GM12801 (cell line): ENCODE results near the gene IRAK2.

Source experiments
- TF ChIP-seq, protein P1 (sequence below): IDR thresholded peaks from one replicate; pipeline ENCODE4 v1.5.1; 2011; ENCODE audit warnings: control low read depth; ENCODE audit not compliant: insufficient read length; ENCODE audit errors: extremely low read depth

Gene IRAK2

DNA sequence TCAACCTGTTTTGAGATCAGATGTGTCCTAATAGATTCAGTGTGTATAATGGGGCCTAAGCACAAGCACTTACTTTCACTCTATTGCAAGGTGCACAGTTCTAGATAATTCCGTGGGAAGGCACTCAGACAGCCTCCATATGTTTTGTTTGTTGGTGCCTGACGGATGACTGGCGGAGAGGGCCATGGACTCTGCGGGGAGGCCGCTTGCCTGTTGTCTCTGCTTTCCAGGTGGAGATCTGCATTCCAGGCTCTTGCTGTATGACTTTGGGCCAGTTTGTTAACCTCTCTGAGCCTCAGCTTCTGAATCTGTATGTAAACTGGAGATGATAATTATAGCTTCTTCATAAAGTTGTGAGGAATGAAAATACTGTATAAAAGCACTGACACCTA, 1.5 kb downstream of the IRAK2 start:
- TF ChIP-seq, protein P1, sequence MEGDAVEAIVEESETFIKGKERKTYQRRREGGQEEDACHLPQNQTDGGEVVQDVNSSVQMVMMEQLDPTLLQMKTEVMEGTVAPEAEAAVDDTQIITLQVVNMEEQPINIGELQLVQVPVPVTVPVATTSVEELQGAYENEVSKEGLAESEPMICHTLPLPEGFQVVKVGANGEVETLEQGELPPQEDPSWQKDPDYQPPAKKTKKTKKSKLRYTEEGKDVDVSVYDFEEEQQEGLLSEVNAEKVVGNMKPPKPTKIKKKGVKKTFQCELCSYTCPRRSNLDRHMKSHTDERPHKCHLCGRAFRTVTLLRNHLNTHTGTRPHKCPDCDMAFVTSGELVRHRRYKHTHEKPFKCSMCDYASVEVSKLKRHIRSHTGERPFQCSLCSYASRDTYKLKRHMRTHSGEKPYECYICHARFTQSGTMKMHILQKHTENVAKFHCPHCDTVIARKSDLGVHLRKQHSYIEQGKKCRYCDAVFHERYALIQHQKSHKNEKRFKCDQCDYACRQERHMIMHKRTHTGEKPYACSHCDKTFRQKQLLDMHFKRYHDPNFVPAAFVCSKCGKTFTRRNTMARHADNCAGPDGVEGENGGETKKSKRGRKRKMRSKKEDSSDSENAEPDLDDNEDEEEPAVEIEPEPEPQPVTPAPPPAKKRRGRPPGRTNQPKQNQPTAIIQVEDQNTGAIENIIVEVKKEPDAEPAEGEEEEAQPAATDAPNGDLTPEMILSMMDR, result no peak

- TF ChIP-seq, protein P1, result no peak
These were observed 4.3 kb downstream of the IRAK2 start for GRCh38 chr3:10169000-10169496.

DNA sequence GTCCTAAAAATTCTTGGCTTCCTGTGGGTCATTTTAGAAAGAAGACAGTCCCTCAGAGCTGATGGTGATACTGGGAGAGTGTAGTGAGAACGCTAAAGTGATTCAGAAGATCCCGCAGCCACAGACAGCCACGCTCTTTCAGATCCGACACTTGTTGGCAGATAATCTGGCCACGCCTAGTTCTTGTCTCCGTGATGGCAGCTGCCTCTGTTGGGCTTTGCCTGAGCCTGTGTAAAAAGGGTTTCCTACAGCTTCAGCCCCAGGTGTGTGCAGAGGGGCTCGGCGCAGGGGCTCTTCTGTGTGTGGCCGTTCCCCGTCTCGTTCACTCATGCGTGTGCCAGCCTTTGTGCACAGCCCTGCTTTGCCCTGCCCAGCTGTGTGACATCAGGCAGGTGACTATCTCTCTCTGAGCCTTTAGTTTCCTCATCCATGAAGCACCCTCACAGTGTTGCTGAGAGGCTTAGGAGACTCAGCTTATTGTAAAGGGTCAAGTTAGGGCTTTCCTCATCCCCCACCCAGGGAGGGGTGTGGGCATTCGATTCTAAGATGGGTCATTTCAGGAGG, 6.3 kb downstream of the IRAK2 start:
- TF ChIP-seq, protein P1, result no peak

GRCh38 chr3:10173095-10173925, 8.6 kb downstream of the IRAK2 start:
- TF ChIP-seq, protein P1, result no peak

DNA sequence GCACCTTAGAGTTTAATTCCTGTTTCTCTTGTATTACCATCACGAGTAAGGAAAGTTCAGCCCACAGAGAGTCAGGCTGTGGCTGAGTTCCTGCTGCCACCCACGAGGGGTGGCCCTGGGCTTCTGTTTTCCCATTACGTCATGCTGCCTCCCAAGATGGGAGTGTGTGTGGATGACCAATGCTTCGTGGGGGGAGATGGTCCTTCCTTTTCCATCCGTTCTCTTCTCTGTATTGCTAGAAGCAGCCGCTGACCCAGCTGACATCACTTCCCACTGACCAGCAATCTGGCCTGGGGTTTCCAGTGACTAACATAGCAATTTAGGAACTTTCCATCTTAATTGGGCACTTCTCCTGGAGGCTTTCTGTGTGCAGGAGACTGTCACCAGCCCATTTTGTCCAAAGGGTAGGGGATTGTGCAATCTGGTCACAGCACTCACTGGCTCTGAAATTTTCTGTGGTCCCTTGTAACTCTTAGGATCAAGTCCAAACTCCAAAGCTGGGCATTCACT, 9.3 kb downstream of the IRAK2 start:
- TF ChIP-seq, protein P1, result no peak

DNA sequence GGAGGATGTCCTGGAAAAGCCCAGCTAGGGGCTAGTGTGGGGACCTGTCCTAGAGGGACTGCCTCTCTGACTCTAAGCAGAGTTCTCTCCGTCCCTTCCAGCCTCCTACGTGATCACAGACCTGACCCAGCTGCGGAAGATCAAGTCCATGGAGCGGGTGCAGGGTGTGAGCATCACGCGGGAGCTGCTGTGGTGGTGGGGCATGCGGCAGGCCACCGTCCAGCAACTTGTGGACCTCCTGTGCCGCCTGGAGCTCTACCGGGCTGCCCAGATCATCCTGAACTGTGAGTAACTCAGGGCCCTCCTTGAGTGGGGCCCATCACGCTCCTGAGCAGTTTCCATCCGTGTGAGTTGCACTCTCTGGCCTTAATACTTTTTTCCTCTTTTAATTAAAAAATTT, 13.0 kb downstream of the IRAK2 start:
- TF ChIP-seq, protein P1, result no peak

DNA sequence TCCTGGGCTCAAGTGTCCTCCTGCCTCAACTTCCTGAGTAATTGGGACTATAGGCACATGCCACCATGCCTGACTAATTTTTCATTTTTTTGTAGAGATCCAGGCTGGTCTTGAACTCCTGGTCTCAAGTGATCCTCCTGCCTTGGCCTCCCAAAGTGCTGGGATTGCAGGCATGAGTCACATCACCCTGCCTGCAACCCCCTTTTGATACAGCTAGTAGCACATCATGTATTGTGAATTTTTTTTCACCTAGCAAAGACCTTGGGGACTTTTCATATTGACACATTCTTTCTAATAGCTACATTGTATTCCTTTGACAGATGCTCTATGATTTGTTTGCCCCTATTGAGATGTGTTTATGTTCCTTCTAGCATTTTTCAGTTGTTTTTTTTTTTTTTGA, 14.2 kb downstream of the IRAK2 start:
- TF ChIP-seq, protein P1, result no peak
